ENCODE measurements around the gene TSFM. TPM values are rescaled to one million over a fixed set of nuclear protein-coding genes. Genes with fewer than 3 reads are reported as not detected.

The TSFM gene
- total and polyA plus RNA-seq, 5 donors from 2014 or later = 22.8 to 50.4 (median 38.4) TPM

DNA sequence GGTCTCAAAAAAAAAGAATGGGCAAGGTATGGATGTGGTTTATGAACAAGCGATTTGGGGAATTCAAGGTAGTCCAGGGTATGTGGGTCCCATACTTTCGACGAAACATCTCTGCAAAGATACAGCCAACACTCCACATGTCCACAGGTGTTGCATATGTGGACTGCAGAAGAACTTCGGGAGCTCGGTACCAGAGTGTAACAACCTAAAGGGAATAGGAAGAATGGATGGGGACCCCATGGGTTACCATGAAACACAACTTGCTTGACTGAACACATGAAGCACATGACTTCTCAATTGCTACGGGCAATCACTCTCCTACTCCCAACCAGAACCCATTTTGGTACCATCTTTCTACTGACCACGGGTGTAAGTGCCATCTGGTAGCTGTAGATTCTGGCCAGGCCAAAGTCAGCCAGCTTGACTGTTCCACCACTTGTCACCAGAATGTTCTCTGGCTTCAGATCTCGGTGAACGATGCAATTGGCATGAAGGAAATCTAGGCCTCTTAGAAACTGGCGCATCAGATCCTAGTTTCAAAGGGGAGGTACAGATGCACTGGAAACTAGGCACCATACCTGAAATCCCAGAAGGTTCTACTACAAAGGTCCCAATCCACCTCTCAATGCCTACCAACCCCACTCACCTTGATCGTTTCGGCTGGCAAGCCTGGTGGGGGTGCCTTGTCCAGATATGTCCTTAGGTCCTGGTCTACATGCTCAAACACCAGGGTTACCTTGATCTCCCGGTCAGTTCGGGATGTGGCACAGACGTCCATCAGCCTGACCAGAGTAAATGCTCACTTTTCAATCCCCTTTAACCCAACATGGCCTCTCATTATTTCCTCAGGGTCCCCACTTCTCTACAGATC lies 31.8 kb upstream of the TSFM start:
- peaks cover 10% of the 10 kb centered on the region for H3K36me3 Mint-ChIP-seq
- ATAC-seq (ENCODE audit: low read depth in 2 of 2) (no peak), DNase-seq (no peak)
- Histone ChIP-seq H3K9me3 (ENCODE audit: control insufficient read depth in 2 of 2, low read length in 2 of 2) (no peaks in the 10 kb centered on the region), H3K27me3 (ENCODE audit: control insufficient read depth, insufficient read depth, low read length) (no peaks in the 10 kb centered on the region), H3K27ac (ENCODE audit: insufficient read depth, low read length, poor library complexity, severe bottlenecking) (peak overlapping the region; percentile 92), H3K4me1 (ENCODE audit: control insufficient read depth, insufficient read depth, low read length, poor library complexity, severe bottlenecking) (peaks cover 35% of the 10 kb centered on the region), H3K36me3 (ENCODE audit: control insufficient read depth, insufficient read depth, low read length) (peaks cover 25% of the 10 kb centered on the region), H3K4me3 (ENCODE audit: low read depth, low read length) (peak overlapping the region; percentile 63)
- H3K4me1 Mint-ChIP-seq = peaks cover 12 to 60% (median 36%) of the 10 kb centered on the region in 4 donors
- H3K27ac Mint-ChIP-seq = peak overlapping the region; percentile 64 to 99 (median 98)
- H3K4me3 Mint-ChIP-seq = peak overlapping the region; percentile 49 to 98 (median 93)
- H3K9me3 Mint-ChIP-seq = no peaks in the 10 kb centered on the region
- H3K27me3 Mint-ChIP-seq = no peaks in the 10 kb centered on the region

DNA sequence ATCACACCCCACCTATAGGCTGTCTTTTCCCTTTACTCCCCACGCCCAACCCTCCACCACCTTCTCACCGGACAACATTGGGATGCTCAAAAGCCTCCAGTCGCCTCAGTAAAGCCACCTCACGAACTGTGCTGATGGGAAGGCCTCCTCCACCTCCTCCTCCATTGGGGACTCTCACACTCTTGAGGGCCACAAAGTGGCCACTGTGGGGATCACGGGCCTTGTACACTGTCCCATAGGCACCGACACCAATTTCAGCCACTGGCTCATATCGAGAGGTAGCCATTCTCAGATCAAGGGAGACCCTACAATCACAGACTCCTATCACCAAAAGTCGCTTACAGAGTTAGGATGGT lies 31.2 kb upstream of the TSFM start:
- no peak for DNase-seq

DNA sequence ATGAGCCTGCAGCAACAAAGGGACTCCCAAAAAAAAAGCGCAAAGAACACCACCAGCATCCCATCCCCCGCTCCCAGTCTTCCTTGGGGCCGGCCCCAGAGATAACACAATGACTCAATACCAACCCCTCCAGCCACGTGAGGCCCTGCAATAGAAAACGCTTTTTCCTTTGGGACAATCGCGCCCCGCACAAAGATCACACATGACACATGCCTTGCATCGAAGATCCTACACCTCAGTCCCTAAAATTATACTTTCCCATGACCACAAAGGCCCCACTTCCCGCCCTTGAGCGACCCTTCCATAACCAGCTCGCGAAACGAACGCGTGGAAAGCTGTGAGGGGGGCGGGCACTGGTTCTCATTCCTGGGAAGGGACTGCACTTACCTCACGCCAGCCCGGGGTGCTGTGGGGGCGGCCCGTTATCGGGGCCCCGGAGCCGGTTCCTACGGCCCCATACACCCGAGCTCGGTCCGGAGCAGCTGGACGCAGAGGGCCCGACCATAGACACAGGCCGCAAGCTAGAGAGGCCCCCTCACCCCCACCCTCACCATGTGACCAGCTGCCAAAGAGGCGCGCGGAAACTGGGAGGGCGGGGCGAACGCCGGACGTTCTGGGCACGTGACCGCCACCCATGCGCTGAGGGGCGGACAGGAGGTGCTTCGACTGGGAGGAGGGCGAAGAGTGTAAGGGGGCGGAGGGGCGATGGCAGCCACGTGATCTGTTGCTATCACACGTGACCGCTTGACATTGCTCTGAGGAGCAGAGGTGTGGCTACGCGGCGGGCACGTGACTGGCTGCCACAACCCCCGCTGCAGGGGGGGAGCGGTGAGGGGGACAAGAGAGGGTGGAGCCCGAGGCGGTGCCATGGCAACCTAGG lies 30.6 kb upstream of the TSFM start, which contains the start of gene CDK4:
Gene CDK4 (minus strand): TSS at position 523 of the 880 bp plus-strand sequence. CDS start 593 bp downstream, outside the sequence.
- Histone ChIP-seq H3K27ac (ENCODE audit: insufficient read depth, low read length, poor library complexity, severe bottlenecking) (peak within 1 kb of the TSS; percentile 92), H3K27me3 (ENCODE audit: control insufficient read depth, insufficient read depth, low read length) (no peaks in the 10 kb centered on the region), H3K4me1 (ENCODE audit: control insufficient read depth, insufficient read depth, low read length, poor library complexity, severe bottlenecking) (peaks cover 47% of the 10 kb centered on the region), H3K4me3 (ENCODE audit: low read depth, low read length) (peak within 1 kb of the TSS; percentile 69), H3K9me3 (ENCODE audit: control insufficient read depth in 2 of 2, low read length in 2 of 2) (no peaks in the 10 kb centered on the region), H3K36me3 (ENCODE audit: control insufficient read depth, insufficient read depth, low read length) (peaks cover 24% of the 10 kb centered on the region)
- peaks cover 4% of the 10 kb centered on the region for H3K27me3 Mint-ChIP-seq
- no peaks in the 10 kb centered on the region for H3K9me3 Mint-ChIP-seq
- peaks cover 22 to 61% (median 42%) of the 10 kb centered on the region in 4 donors for H3K4me1 Mint-ChIP-seq
- DNase-seq = peak; percentile 99 to 100 (median 100)
- peaks cover 10% of the 10 kb centered on the region for H3K36me3 Mint-ChIP-seq
- peak; percentile 83 to 85 for ATAC-seq (ENCODE audit: low read depth in 2 of 2)
- peak within 1 kb of the TSS; percentile 90 to 98 (median 93) for H3K4me3 Mint-ChIP-seq
- peak within 1 kb of the TSS; percentile 69 to 99 (median 98) for H3K27ac Mint-ChIP-seq

More for the DNA sequence above, 31.2 kb upstream of the TSFM start:
- Histone ChIP-seq H3K27me3 (ENCODE audit: control insufficient read depth, insufficient read depth, low read length) (no peaks in the 10 kb centered on the region), H3K9me3 (ENCODE audit: control insufficient read depth in 2 of 2, low read length in 2 of 2) (no peaks in the 10 kb centered on the region), H3K27ac (ENCODE audit: insufficient read depth, low read length, poor library complexity, severe bottlenecking) (peak overlapping the region; percentile 92), H3K36me3 (ENCODE audit: control insufficient read depth, insufficient read depth, low read length) (peaks cover 25% of the 10 kb centered on the region), H3K4me3 (ENCODE audit: low read depth, low read length) (peak overlapping the region; percentile 63), H3K4me1 (ENCODE audit: control insufficient read depth, insufficient read depth, low read length, poor library complexity, severe bottlenecking) (peaks cover 41% of the 10 kb centered on the region)
- no peaks in the 10 kb centered on the region for H3K9me3 Mint-ChIP-seq
- peaks cover 10% of the 10 kb centered on the region for H3K36me3 Mint-ChIP-seq
- H3K27ac Mint-ChIP-seq = peak overlapping the region; percentile 64 to 99 (median 98)
- H3K4me3 Mint-ChIP-seq = peak overlapping the region; percentile 90 to 98 (median 93)
- H3K4me1 Mint-ChIP-seq = peaks cover 16 to 59% (median 37%) of the 10 kb centered on the region in 4 donors
- peaks cover 4% of the 10 kb centered on the region for H3K27me3 Mint-ChIP-seq
- no peak for ATAC-seq (ENCODE audit: low read depth in 2 of 2)

DNA sequence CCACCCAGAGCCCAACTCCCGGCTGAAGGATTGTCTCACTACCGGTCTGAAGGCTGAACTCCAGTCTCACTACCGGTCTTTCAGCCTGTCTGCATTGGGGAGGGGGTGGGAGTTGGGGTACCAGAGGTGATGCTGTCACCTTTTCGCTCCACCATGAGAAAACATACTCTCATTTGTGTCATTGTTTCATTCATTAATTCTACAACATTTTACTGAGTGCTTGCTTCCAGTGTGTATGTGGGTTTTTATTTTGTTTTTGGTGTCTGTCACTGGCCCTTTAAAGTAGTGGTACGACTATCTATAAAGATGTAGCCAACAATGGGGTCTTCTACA lies 30.0 kb upstream of the TSFM start:
- Mint-ChIP-seq H3K27ac (peak overlapping the region; percentile 62 to 99 (median 98)), H3K4me1 (peaks cover 22 to 63% (median 41%) of the 10 kb centered on the region in 4 donors), H3K9me3 (no peaks in the 10 kb centered on the region), H3K36me3 (peaks cover 10% of the 10 kb centered on the region), H3K27me3 (peaks cover 4% of the 10 kb centered on the region), H3K4me3 (peak overlapping the region; percentile 90 to 98 (median 93))
- Histone ChIP-seq H3K4me1 (ENCODE audit: control insufficient read depth, insufficient read depth, low read length, poor library complexity, severe bottlenecking) (peaks cover 49% of the 10 kb centered on the region), H3K27ac (ENCODE audit: insufficient read depth, low read length, poor library complexity, severe bottlenecking) (peak overlapping the region; percentile 92), H3K4me3 (ENCODE audit: low read depth, low read length) (peak overlapping the region; percentile 69), H3K27me3 (ENCODE audit: control insufficient read depth, insufficient read depth, low read length) (no peaks in the 10 kb centered on the region), H3K9me3 (ENCODE audit: control insufficient read depth in 2 of 2, low read length in 2 of 2) (no peaks in the 10 kb centered on the region), H3K36me3 (ENCODE audit: control insufficient read depth, insufficient read depth, low read length) (peaks cover 20% of the 10 kb centered on the region)
- ATAC-seq (ENCODE audit: low read depth in 2 of 2) (no peak), DNase-seq (no peak)

DNA sequence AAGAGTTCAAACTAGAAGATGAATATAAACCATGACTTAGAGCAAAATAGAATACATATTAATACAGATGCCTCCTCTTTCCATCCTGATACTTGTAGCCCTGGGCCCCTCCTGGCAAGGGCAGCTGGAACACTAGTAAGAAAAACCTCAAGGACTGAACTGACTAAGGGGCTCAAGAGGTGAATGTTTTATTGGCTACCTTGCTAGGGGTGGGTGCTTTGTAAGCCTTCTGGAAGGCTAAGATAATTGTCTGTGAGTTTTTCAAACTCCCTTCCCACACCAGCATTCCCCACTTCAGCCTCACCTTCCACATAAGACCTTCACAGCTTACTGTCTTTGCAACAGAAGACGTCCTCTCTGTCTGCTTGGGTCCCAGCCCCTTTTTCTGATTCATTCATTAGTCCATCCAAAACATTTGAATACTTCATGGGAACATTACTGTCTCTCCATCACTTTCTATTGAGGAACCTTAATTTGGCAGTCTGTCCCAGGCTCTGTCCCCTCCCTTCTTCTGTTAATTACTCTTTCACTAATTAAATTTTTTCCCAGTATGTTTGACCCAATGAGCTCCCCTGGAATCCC lies 28.7 kb upstream of the TSFM start:
- Histone ChIP-seq H3K36me3 (ENCODE audit: control insufficient read depth, insufficient read depth, low read length) (peaks cover 25% of the 10 kb centered on the region), H3K4me3 (ENCODE audit: low read depth, low read length) (peak overlapping the region; percentile 74), H3K27me3 (ENCODE audit: control insufficient read depth, insufficient read depth, low read length) (no peaks in the 10 kb centered on the region), H3K4me1 (ENCODE audit: control insufficient read depth, insufficient read depth, low read length, poor library complexity, severe bottlenecking) (peaks cover 49% of the 10 kb centered on the region), H3K27ac (ENCODE audit: insufficient read depth, low read length, poor library complexity, severe bottlenecking) (peak overlapping the region; percentile 92), H3K9me3 (ENCODE audit: control insufficient read depth in 2 of 2, low read length in 2 of 2) (no peaks in the 10 kb centered on the region)
- peak overlapping the region; percentile 90 to 98 (median 96) for H3K4me3 Mint-ChIP-seq
- no peak for DNase-seq
- no peaks in the 10 kb centered on the region for H3K9me3 Mint-ChIP-seq
- peaks cover 8% of the 10 kb centered on the region for H3K36me3 Mint-ChIP-seq
- peaks cover 22 to 68% (median 41%) of the 10 kb centered on the region in 4 donors for H3K4me1 Mint-ChIP-seq
- no peak for ATAC-seq (ENCODE audit: low read depth in 2 of 2)
- peaks cover 4% of the 10 kb centered on the region for H3K27me3 Mint-ChIP-seq
- peak overlapping the region; percentile 95 to 99 (median 98) for H3K27ac Mint-ChIP-seq

DNA sequence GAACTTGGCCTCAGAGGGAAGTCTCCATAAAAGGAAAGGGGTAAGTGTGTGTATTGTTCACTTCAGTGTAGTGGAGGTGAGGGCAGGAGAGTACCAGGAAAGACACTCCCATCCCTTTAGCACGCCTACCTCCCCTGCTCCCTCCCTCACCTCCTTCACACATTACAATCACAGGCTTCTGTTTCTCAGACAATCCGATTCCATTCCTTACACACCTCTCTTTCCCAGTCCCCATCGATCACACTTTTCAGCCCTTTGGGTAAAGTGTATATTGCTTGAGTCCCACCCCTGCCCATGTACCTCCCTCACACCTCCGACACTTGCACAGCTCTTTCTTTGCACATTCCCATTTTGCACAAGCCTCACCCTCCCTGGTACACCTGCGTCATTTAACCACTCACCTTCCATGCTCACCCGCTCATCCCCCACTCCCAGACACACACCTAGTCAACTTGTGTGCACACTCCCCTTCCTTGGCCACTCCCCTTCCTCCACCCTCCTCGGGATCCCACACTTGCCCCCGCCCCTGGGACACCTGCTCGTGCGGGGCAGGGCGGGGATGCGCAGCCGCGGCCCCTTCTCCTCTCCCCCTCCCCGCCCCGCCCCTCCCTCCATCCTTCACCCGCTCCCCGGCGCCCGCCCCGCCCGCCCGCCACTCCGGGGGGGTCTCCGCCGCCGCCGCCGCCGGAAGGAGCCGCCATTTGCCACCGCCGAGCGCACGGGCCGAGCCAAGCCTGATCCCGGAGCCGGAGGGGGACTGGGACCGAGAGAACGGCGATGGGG lies 28.0 kb upstream of the TSFM start, which contains the start of gene MARCHF9:
Gene MARCHF9 (plus strand): TSS at position 693 of the 783 bp plus-strand sequence. CDS start 426 bp downstream, outside the sequence.
- Histone ChIP-seq H3K27me3 (ENCODE audit: control insufficient read depth, insufficient read depth, low read length) (no peaks in the 10 kb centered on the region), H3K4me3 (ENCODE audit: low read depth, low read length) (peak within 1 kb of the TSS; percentile 74), H3K27ac (ENCODE audit: insufficient read depth, low read length, poor library complexity, severe bottlenecking) (peak within 1 kb of the TSS; percentile 92), H3K36me3 (ENCODE audit: control insufficient read depth, insufficient read depth, low read length) (peaks cover 24% of the 10 kb centered on the region), H3K4me1 (ENCODE audit: control insufficient read depth, insufficient read depth, low read length, poor library complexity, severe bottlenecking) (peaks cover 49% of the 10 kb centered on the region), H3K9me3 (ENCODE audit: control insufficient read depth in 2 of 2, low read length in 2 of 2) (no peaks in the 10 kb centered on the region)
- H3K4me3 Mint-ChIP-seq = peak within 1 kb of the TSS; percentile 94 to 98 (median 96)
- no peaks in the 10 kb centered on the region for H3K9me3 Mint-ChIP-seq
- peaks cover 22 to 71% (median 47%) of the 10 kb centered on the region in 4 donors for H3K4me1 Mint-ChIP-seq
- peak; percentile 23 to 30 for ATAC-seq (ENCODE audit: low read depth in 2 of 2)
- DNase-seq = peak; percentile 80 to 93 (median 87)
- H3K36me3 Mint-ChIP-seq = peaks cover 13% of the 10 kb centered on the region
- peak within 1 kb of the TSS; percentile 95 to 99 (median 98) for H3K27ac Mint-ChIP-seq
- H3K27me3 Mint-ChIP-seq = peaks cover 4% of the 10 kb centered on the region

DNA sequence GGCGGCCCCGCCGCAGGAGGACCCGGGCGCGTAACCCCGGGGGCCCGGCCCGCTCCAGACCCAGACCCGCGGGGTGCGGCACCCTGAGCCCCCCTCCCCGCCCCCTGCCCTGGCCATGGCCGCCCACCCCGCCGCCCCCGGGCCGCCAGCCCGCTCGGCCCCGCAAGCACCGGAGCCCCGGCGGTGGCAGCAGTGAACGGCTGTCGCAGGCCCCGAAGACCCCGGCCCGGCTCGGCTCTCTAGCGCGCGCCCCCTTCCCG lies 27.5 kb upstream of the TSFM start:
- H3K27ac Mint-ChIP-seq = no peak overlapping the region
- peaks cover 49% of the 10 kb centered on the region for H3K4me1 ChIP-seq (ENCODE audit: control insufficient read depth, insufficient read depth, low read length, poor library complexity, severe bottlenecking)
- H3K4me1 Mint-ChIP-seq = peaks cover 22 to 76% (median 50%) of the 10 kb centered on the region in 4 donors

More for the DNA sequence above, 27.5 kb upstream of the TSFM start:
- Histone ChIP-seq H3K4me3 (ENCODE audit: low read depth, low read length) (no peak overlapping the region), H3K27me3 (ENCODE audit: control insufficient read depth, insufficient read depth, low read length) (no peaks in the 10 kb centered on the region), H3K27ac (ENCODE audit: insufficient read depth, low read length, poor library complexity, severe bottlenecking) (peak overlapping the region; percentile 92), H3K36me3 (ENCODE audit: control insufficient read depth, insufficient read depth, low read length) (peaks cover 22% of the 10 kb centered on the region), H3K9me3 (ENCODE audit: control insufficient read depth in 2 of 2, low read length in 2 of 2) (no peaks in the 10 kb centered on the region)
- DNase-seq = no peak
- Mint-ChIP-seq H3K4me3 (no peak overlapping the region), H3K9me3 (no peaks in the 10 kb centered on the region), H3K36me3 (peaks cover 13% of the 10 kb centered on the region), H3K27me3 (peaks cover 4% of the 10 kb centered on the region)
- no peak for ATAC-seq (ENCODE audit: low read depth in 2 of 2)
